RWPE1 (cell line): ENCODE measurements around the gene AAGAB.

Experiments
- CTCF ChIA-PET: fragments of 350-600 bp; sonication (Branson Sonifier 250); formaldehyde crosslinking; extraction: SDS; loops from one replicate; lab custom pipeline; 2021; lab: Yijun Ruan, JAX
- POLR2A ChIA-PET: fragments of 400-600 bp; formaldehyde crosslinking; extraction: SDS; loops from one replicate; lab custom pipeline; 2020; ENCODE audit warnings: antibody characterized with exemption; ENCODE audit not compliant: low non-redundant PET; lab: Yijun Ruan, JAX
- DNase-seq: peaks from one replicate; pipeline ENCODE4 v3.0.0; 2012; ENCODE audit warnings: low spot score
- H3K27ac ChIP-seq: fragments of 450-650 bp; 2 replicates; pipeline ENCODE4 v1.5.1; 2017
- CTCF ChIP-seq: fragments of 450-650 bp; conservative IDR thresholded peaks from 2 replicates; pipeline ENCODE4 v1.5.1; 2017; ENCODE audit warnings: low read depth, mild to moderate bottlenecking

The AAGAB gene

GRCh38 chr15:67192185-67192820 is 62.2 kb downstream of the AAGAB start:
- TF ChIP-seq CTCF, result no peak
- ChIA-PET CTCF (no interaction called here), POLR2A (no interaction called here)
- peak overlapping the region; percentile 10; the same call in 1 of the 2 replicates for H3K27ac ChIP-seq
- no peak for DNase-seq

- POLR2A ChIA-PET, result no interaction called here
- DNase-seq, result no peak
Measured at GRCh38 chr15:67190813-67191212, 63.6 kb downstream of the AAGAB start.

GRCh38 chr15:67190326-67190725 is 64.1 kb downstream of the AAGAB start:
- ChIA-PET CTCF (interaction anchor here (1.1 kb wide), 1 partner anchor 79 kb away, joined by 4 read pairs; no protein-coding TSS in a partner anchor), POLR2A (no interaction called here)
- peak overlapping the region; percentile 19; the same call in 1 of the 2 replicates for H3K27ac ChIP-seq
- no peak for DNase-seq
- TF ChIP-seq CTCF, result no peak

More at GRCh38 chr15:67190813-67191212, 63.6 kb downstream of the AAGAB start:
- TF ChIP-seq CTCF, result no peak
- CTCF ChIA-PET, result interaction anchor here (1.1 kb wide), 1 partner anchor 79 kb away, joined by 4 read pairs; no protein-coding TSS in a partner anchor
- H3K27ac ChIP-seq, result peak overlapping the region; percentile 19; the same call in 1 of the 2 replicates

- no peak for DNase-seq
- H3K27ac ChIP-seq, result peak overlapping the region; percentile 15
- POLR2A ChIA-PET, result no interaction called here
- CTCF ChIA-PET, result no interaction called here
- no peak for TF ChIP-seq CTCF
Measured at GRCh38 chr15:67189326-67190051, 65.0 kb downstream of the AAGAB start.

- POLR2A ChIA-PET, result no interaction called here
- TF ChIP-seq CTCF, result no peak
- CTCF ChIA-PET, result interaction anchor here (0.6 kb wide), 1 partner anchor 117 kb away, joined by 3 read pairs; no protein-coding TSS in a partner anchor
- no peak for DNase-seq
- H3K27ac ChIP-seq, result peak overlapping the region; percentile 15; the same call in 1 of the 2 replicates
Measured at GRCh38 chr15:67188551-67189218, 65.8 kb downstream of the AAGAB start.

GRCh38 chr15:67187351-67187854 is 67.1 kb downstream of the AAGAB start:
- ChIA-PET CTCF (interaction anchor here (0.9 kb wide), 1 partner anchor 49 kb away, joined by 3 read pairs; no protein-coding TSS in a partner anchor), POLR2A (no interaction called here)
- TF ChIP-seq CTCF, result no peak
- H3K27ac ChIP-seq, result peak overlapping the region; percentile 19; the same call in 1 of the 2 replicates
- no peak for DNase-seq
